Transverse colon (tissue), 3 donors: Measurements from ENCODE around the gene NYNRIN.

Source experiments
- POLR2A ChIP-seq: fragments of 450-650 bp; IDR thresholded peaks from one replicate; pipeline ENCODE4 v1.6.1; 2016; ENCODE audit warnings: antibody characterized with exemption, mild to moderate bottlenecking, moderate library complexity
- TF ChIP-seq, protein P1 (sequence below), 5 experiments: fragments of 200-600 bp in 3 of 5; fragments of 450-650 bp in 2 of 5; sonication (generic) in 3 of 5; IDR thresholded peaks; 1 replicate in 2 of 5; 2 replicates in 3 of 5; pipeline ENCODE4 v1.5.1; 2016 to 2017; ENCODE audit warnings: antibody characterized with exemption in 5 of 5, inconsistent platforms in 3 of 5, mild to moderate bottlenecking in 2 of 5, moderate library complexity in 1 of 5

DNA sequence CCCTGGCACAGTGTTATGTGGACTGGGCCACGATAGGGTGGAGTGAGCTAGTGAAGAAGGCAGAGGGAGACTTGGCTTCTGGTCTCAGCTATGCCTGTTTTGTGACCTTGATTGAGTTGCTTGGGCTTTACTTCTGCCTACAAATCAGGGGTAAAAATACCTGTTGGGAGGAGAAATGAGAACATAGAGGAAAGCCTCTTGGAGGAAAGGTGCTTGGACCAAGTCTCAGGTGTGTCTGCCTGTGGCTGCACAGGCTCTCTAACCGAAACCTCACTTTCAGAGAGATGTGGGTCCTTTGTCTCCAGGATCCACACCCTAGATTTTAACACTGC lies 38.9 kb downstream of the NYNRIN start:
- TF ChIP-seq, protein P1, sequence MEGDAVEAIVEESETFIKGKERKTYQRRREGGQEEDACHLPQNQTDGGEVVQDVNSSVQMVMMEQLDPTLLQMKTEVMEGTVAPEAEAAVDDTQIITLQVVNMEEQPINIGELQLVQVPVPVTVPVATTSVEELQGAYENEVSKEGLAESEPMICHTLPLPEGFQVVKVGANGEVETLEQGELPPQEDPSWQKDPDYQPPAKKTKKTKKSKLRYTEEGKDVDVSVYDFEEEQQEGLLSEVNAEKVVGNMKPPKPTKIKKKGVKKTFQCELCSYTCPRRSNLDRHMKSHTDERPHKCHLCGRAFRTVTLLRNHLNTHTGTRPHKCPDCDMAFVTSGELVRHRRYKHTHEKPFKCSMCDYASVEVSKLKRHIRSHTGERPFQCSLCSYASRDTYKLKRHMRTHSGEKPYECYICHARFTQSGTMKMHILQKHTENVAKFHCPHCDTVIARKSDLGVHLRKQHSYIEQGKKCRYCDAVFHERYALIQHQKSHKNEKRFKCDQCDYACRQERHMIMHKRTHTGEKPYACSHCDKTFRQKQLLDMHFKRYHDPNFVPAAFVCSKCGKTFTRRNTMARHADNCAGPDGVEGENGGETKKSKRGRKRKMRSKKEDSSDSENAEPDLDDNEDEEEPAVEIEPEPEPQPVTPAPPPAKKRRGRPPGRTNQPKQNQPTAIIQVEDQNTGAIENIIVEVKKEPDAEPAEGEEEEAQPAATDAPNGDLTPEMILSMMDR (IDR thresholded peaks at IDR 0.05): no peak
- TF ChIP-seq POLR2A: no peak
